Dendritic cell treated with granulocyte-macrophage colony-stimulating factor and Interleukin-4, amounts not matched to agents 40 ng/mL and 50 ng/mL, for 4 days (primary cell): ENCODE measurements around the gene CSNK2A2.

Experiments used
- H3K27ac Mint-ChIP-seq: one replicate; pipeline ENCODE4 v1.8.0; 2022; ENCODE audit warnings: mild to moderate bottlenecking, mixed read lengths
- H3K27me3 Mint-ChIP-seq: one replicate; pipeline ENCODE4 v1.8.0; 2022; ENCODE audit warnings: mild to moderate bottlenecking, mixed read lengths
- H3K36me3 Mint-ChIP-seq: one replicate; pipeline ENCODE4 v1.8.0; 2022; ENCODE audit warnings: low read depth, mixed read lengths
- H3K4me1 Mint-ChIP-seq: one replicate; pipeline ENCODE4 v1.8.0; 2022; ENCODE audit warnings: low read depth, mixed read lengths
- H3K4me3 Mint-ChIP-seq: one replicate; pipeline ENCODE4 v1.8.0; 2022; ENCODE audit warnings: mild to moderate bottlenecking, moderate library complexity, mixed read lengths
- H3K9me3 Mint-ChIP-seq: one replicate; pipeline ENCODE4 v1.8.0; 2022; ENCODE audit warnings: mixed read lengths
- intact Hi-C: fragments of 100-400 bp; cut with micrococcal nuclease; formaldehyde crosslinking; loops from one replicate; pipeline ENCODE4 v1.15.0; 2022

CSNK2A2 gene

GRCh38 chr16:58198022-58198683, at the start of gene CSNK2A2:
Gene CSNK2A2, minus strand, starts transcription at chr16:58198106. Its CDS starts 370 bp downstream, at chr16:58197736.
- Mint-ChIP-seq H3K27ac (peak within 1 kb of the TSS; percentile 84), H3K36me3 (peaks cover 42% of the 10 kb centered on the region), H3K4me1 (peaks cover 29% of the 10 kb centered on the region), H3K9me3 (no peaks in the 10 kb centered on the region), H3K27me3 (peaks cover 28% of the 10 kb centered on the region), H3K4me3 (peak within 1 kb of the TSS; percentile 86)
- intact Hi-C loops: loop anchor here (5.0 kb wide), 1 partner anchor 171 kb away; the partner anchor contains the start of gene MMP15

DNA sequence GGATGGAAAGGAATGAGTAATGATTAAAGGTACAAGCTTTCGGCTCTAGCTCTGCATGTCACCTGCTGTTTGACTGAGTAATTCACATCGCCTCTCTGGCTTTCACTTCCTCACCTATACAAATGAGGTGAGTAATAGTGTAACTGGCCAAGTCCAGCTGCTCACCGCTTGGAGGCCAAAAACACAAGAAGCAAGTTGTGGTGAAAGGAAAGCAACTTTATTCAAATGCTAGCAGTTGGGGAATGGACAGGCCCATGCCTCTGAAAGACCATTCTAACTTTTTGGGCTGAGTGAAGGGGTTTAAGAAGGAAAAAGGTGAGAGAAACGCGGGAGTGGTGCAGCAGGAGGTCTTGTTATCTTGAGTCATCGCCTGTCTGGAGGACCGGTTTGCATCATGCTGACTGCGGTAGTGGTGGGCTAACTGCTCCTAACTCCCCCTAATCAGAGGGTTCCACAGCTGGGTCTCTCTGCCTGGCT, 45.7 kb upstream of the CSNK2A2 start:
- Mint-ChIP-seq H3K27me3 (peaks cover 38% of the 10 kb centered on the region), H3K4me1 (no peaks in the 10 kb centered on the region), H3K27ac (no peak overlapping the region), H3K4me3 (no peak overlapping the region), H3K9me3 (no peaks in the 10 kb centered on the region), H3K36me3 (no peaks in the 10 kb centered on the region)
- intact Hi-C loops: no loop called here

- H3K27me3 Mint-ChIP-seq: peaks cover 44% of the 10 kb centered on the region
- intact Hi-C loops: no loop called here
- peaks cover 14% of the 10 kb centered on the region for H3K4me1 Mint-ChIP-seq
- no peak overlapping the region for H3K27ac Mint-ChIP-seq
- no peaks in the 10 kb centered on the region for H3K36me3 Mint-ChIP-seq
- no peaks in the 10 kb centered on the region for H3K9me3 Mint-ChIP-seq
- H3K4me3 Mint-ChIP-seq: no peak overlapping the region
Measured at GRCh38 chr16:58236831-58237230, 38.9 kb upstream of the CSNK2A2 start.

DNA sequence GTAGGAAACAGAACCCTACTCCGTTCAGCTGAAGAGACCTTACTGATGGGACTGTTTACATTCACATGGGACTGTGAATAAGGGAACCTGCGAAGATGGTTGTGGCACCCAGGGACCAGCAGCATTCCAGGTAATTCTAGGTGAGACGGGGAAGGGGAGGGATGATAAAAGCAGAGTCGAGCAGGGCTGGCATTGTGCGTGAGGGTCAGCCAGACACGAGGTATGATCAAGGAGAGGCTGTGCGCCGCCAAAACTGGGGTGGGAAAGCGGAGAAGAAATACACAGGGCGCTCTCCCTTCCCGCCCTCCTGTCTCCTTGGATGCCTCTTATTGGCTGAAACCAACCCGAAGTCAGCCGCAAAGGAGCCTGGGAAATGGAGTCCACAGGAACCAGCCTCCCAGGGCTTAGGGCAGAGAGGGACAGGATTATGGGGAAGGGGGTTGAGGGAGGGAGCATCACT, 38.4 kb upstream of the CSNK2A2 start:
- peak overlapping the region; percentile 74 for H3K4me3 Mint-ChIP-seq
- H3K9me3 Mint-ChIP-seq: no peaks in the 10 kb centered on the region
- peaks cover 17% of the 10 kb centered on the region for H3K4me1 Mint-ChIP-seq
- H3K27me3 Mint-ChIP-seq: peaks cover 39% of the 10 kb centered on the region
- H3K27ac Mint-ChIP-seq: no peak overlapping the region
- intact Hi-C loops: no loop called here
- H3K36me3 Mint-ChIP-seq: no peaks in the 10 kb centered on the region

- Mint-ChIP-seq H3K36me3 (no peaks in the 10 kb centered on the region), H3K27ac (no peak overlapping the region), H3K4me3 (peak overlapping the region; percentile 74), H3K9me3 (no peaks in the 10 kb centered on the region), H3K27me3 (peaks cover 39% of the 10 kb centered on the region), H3K4me1 (peaks cover 17% of the 10 kb centered on the region)
- intact Hi-C loops: no loop called here
Measured at GRCh38 chr16:58235663-58236062, 37.8 kb upstream of the CSNK2A2 start.

DNA sequence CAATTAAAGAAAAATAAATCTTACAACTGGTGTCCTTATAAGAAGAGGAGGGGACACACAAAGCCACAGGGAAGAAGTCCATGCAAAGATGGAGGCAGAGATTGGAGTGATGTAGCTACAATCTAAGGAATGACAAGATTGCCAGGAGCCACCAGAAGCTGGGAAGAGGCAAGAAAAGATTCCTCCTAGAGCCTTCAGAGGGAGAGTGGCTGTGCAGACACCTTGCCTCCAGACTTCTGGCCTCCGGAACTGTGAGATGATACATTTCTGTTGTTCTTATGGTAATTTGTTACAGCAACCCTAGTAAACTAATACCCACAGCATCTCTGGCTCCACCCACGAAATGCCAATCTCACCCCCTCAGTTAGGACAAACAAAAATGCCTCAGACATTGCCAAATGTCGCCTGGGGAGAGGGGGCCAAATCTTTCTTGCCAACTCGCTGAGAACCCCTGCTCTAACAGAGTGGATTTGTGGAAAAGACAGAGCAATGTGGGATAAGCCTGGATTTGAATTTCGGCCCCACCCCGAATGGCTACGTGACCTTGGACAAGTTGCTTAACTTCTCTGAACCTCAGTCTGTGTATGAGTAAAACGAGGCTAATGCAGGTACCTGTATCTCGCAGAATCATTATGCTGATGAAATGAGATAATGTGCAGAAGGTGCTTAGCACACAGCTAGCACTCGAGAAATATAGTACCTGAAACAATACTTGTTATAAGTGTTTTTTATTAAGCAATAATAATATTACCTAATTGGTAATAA, 37.1 kb upstream of the CSNK2A2 start:
- Mint-ChIP-seq H3K4me3 (no peak overlapping the region), H3K4me1 (peaks cover 17% of the 10 kb centered on the region), H3K36me3 (no peaks in the 10 kb centered on the region), H3K9me3 (no peaks in the 10 kb centered on the region), H3K27ac (no peak overlapping the region), H3K27me3 (peaks cover 38% of the 10 kb centered on the region)
- intact Hi-C loops: no loop called here

DNA sequence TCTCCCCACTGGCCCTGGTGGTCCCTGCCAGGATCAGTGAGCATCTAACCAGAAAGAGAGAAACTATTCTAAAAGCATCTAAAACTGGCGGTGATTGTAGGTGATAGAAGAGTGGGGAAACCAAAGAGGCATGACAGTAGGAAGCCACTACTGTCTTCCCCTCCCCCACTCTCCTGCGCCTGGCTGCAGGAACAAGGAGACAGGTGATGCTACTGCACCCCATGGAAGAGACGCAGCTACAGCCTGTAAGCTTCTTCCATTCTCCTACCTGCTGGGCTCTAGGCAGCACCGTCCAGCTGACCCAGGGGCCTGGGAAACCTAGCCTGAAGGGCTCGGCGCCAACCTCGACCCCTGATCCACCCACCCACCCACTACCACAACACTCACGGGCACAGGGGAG, 32.4 kb upstream of the CSNK2A2 start:
- H3K36me3 Mint-ChIP-seq: no peaks in the 10 kb centered on the region
- no peak overlapping the region for H3K27ac Mint-ChIP-seq
- intact Hi-C loops: no loop called here

GRCh38 chr16:58226790-58227189, 28.9 kb upstream of the CSNK2A2 start:
- Mint-ChIP-seq H3K27me3 (peaks cover 18% of the 10 kb centered on the region), H3K27ac (no peak overlapping the region), H3K36me3 (no peaks in the 10 kb centered on the region), H3K4me3 (no peak overlapping the region), H3K9me3 (no peaks in the 10 kb centered on the region), H3K4me1 (peaks cover 3% of the 10 kb centered on the region)
- intact Hi-C loops: no loop called here

More for the DNA sequence above, 32.4 kb upstream of the CSNK2A2 start:
- H3K4me1 Mint-ChIP-seq: peaks cover 5% of the 10 kb centered on the region
- H3K9me3 Mint-ChIP-seq: no peaks in the 10 kb centered on the region
- H3K4me3 Mint-ChIP-seq: no peak overlapping the region
- H3K27me3 Mint-ChIP-seq: peaks cover 26% of the 10 kb centered on the region

- peaks cover 18% of the 10 kb centered on the region for H3K27me3 Mint-ChIP-seq
- no peak overlapping the region for H3K4me3 Mint-ChIP-seq
- no peaks in the 10 kb centered on the region for H3K4me1 Mint-ChIP-seq
- no peaks in the 10 kb centered on the region for H3K9me3 Mint-ChIP-seq
- H3K36me3 Mint-ChIP-seq: no peaks in the 10 kb centered on the region
- intact Hi-C loops: no loop called here
- H3K27ac Mint-ChIP-seq: no peak overlapping the region
Measured at GRCh38 chr16:58225965-58226602, 28.2 kb upstream of the CSNK2A2 start.

DNA sequence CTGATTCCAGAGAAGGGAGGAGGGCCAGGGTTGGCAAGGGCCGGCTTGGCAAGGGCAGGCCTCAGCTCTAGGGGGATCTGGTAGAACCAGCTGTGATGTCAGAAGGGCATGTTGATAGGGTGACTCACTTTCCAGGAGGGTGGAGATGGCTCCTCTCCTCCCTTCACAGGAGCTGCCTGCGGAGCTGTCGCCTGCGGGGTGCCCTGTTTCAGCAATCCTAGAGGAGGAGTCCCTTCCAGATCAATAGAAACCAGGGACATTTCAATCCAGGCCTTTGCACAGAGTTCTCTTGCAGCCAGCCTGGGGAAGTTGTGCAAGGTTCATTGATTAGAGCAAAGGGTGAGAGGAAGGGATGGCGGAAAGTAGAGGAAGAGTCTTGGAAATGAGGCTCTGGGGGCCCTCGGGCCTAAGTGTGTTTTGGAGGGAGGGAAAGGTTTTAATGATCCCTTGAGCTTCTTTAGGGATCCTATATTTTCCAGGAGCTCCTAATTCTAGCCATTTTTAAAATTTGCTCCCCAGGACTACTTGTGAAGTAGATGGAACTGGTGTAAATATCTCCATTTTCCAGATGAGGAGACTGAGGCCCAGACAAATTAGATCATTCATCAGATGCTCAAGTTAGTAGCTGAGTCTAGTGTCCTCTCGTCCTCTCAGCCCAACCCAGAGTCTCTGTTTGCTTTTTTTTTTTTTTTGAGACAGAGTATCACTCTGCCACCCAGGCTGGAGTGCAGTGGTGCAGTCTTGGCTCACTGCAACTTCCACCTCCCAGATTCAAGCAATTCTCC, 24.8 kb upstream of the CSNK2A2 start:
- Mint-ChIP-seq H3K4me1 (no peaks in the 10 kb centered on the region), H3K9me3 (no peaks in the 10 kb centered on the region)

DNA sequence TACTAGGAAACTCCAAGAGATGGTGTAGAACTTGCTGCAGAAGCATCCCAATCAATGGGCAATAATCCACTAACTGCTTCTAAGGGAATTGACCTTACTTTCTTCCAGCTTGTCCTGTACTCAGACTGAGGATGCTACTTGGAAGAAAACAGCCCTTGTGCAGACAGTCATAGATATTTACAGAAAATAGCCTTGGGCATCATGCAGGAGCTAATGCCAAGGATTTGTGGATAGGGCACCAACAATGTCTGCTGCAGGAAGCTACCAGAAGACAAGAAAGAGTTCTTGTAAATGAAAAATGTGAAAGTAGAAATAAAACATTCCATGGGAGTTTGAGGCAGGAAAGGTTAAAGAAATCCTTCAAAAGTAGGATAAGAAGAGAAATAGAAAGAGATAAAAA, 21.5 kb upstream of the CSNK2A2 start:
- intact Hi-C loops: no loop called here
- H3K27me3 Mint-ChIP-seq: peaks cover 18% of the 10 kb centered on the region
- H3K36me3 Mint-ChIP-seq: no peaks in the 10 kb centered on the region
- H3K9me3 Mint-ChIP-seq: no peaks in the 10 kb centered on the region
- no peaks in the 10 kb centered on the region for H3K4me1 Mint-ChIP-seq
- H3K4me3 Mint-ChIP-seq: no peak overlapping the region
- no peak overlapping the region for H3K27ac Mint-ChIP-seq

More for the DNA sequence above, 24.8 kb upstream of the CSNK2A2 start:
- H3K27ac Mint-ChIP-seq: no peak overlapping the region
- no peak overlapping the region for H3K4me3 Mint-ChIP-seq
- H3K27me3 Mint-ChIP-seq: peaks cover 24% of the 10 kb centered on the region
- intact Hi-C loops: no loop called here
- H3K36me3 Mint-ChIP-seq: no peaks in the 10 kb centered on the region

- no peak overlapping the region for H3K4me3 Mint-ChIP-seq
- intact Hi-C loops: no loop called here
- peaks cover 19% of the 10 kb centered on the region for H3K27me3 Mint-ChIP-seq
- H3K27ac Mint-ChIP-seq: no peak overlapping the region
- H3K4me1 Mint-ChIP-seq: no peaks in the 10 kb centered on the region
- H3K36me3 Mint-ChIP-seq: no peaks in the 10 kb centered on the region
- no peaks in the 10 kb centered on the region for H3K9me3 Mint-ChIP-seq
Measured at GRCh38 chr16:58218786-58219185, 20.9 kb upstream of the CSNK2A2 start.

DNA sequence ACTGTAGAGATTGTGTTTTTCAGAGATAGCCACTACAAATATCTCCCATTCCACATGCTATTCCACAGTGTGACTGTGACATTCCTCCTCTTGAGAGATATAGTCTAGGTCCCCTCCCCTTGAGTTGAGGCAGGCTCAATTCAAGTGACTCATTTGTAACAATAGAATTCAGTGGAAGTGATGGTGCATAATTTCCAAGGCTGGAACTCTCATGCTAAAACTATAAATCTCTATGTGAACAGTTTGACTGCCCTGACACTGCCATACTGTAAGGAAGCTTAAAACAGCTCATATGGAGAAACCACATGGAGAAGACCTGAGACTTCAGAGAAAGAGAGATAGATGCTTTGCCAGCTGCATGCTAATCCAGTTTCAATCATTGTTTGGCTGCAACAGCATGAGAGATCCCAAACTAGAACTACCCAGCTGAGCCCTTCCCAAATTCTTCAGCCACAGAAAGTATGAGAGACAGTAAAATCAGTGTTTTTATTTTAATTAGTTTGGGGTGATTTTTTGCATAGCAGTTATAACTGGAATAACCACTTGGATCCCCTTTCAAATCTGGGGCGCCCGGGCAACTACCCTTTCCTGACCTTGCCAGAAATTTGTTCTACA, 19.5 kb upstream of the CSNK2A2 start:
- no peaks in the 10 kb centered on the region for H3K4me1 Mint-ChIP-seq
- no peak overlapping the region for H3K27ac Mint-ChIP-seq
- intact Hi-C loops: no loop called here
- H3K36me3 Mint-ChIP-seq: no peaks in the 10 kb centered on the region
- no peaks in the 10 kb centered on the region for H3K9me3 Mint-ChIP-seq
- H3K4me3 Mint-ChIP-seq: no peak overlapping the region
- peaks cover 21% of the 10 kb centered on the region for H3K27me3 Mint-ChIP-seq
